WTC11 (cell line): ENCODE measurements around the gene MED15. TPM values are rescaled to one million over a fixed set of nuclear protein-coding genes. Genes with fewer than 3 reads are reported as not detected.

ENCODE experiments used
- ATAC-seq: fragments of 200-7000 bp; cut with Tn5 transposase; 2 replicates; pipeline ENCODE4 v1.10.0; 2021; ENCODE audit warnings: mild to moderate bottlenecking, moderate library complexity
- CTCF ChIA-PET: fragments of 300-600 bp; sonication (Branson Sonifier 250); formaldehyde crosslinking; loops from one replicate; lab custom pipeline; 2021; ENCODE audit warnings: antibody characterized with exemption; lab: Charles Lee
- POLR2A ChIA-PET: fragments of 350-600 bp; sonication (Branson Sonifier 250); formaldehyde crosslinking; loops from one replicate; lab custom pipeline; 2021; ENCODE audit warnings: antibody characterized with exemption; lab: Charles Lee
- DNase-seq: peaks from one replicate; pipeline ENCODE4 v3.0.0; 2021; ENCODE audit warnings: low spot score
- H3K27ac Mint-ChIP-seq: 2 replicates; pipeline ENCODE4 v1.8.0; 2021; ENCODE audit warnings: mixed read lengths
- H3K27me3 Mint-ChIP-seq: 2 replicates; pipeline ENCODE4 v1.8.0; 2021; ENCODE audit warnings: low read depth, mild to moderate bottlenecking, moderate library complexity, mixed read lengths
- H3K36me3 Mint-ChIP-seq: 2 replicates; pipeline ENCODE4 v1.8.0; 2021; ENCODE audit warnings: mixed read lengths
- H3K4me1 Mint-ChIP-seq: 2 replicates; pipeline ENCODE4 v1.8.0; 2022; ENCODE audit warnings: mixed read lengths
- H3K4me3 Mint-ChIP-seq: 2 replicates; pipeline ENCODE4 v1.8.0; 2021; ENCODE audit warnings: mild to moderate bottlenecking, moderate library complexity, mixed read lengths
- H3K9me3 Mint-ChIP-seq: 2 replicates; pipeline ENCODE4 v1.8.0; 2021; ENCODE audit warnings: mixed read lengths
- FOXK1 ChIP-seq: sonication (generic); formaldehyde crosslinking; IDR thresholded peaks from 2 replicates; pipeline ENCODE4 v1.8.0; 2022; ENCODE audit warnings: mild to moderate bottlenecking, moderate library complexity, missing genetic modification reagents
- GABPB1 ChIP-seq: sonication (generic); formaldehyde crosslinking; IDR thresholded peaks from 2 replicates; pipeline ENCODE4 v1.8.1; 2023; ENCODE audit warnings: mild to moderate bottlenecking, missing genetic modification reagents
- GRHL2 ChIP-seq: fragments of 250-450 bp; sonication (Bioruptor Pico); IDR thresholded peaks from 2 replicates; pipeline ENCODE4 v1.8.0; 2022; ENCODE audit warnings: mild to moderate bottlenecking, moderate library complexity; ENCODE audit not compliant: insufficient replicate concordance, severe bottlenecking
- KAT7 ChIP-seq: sonication (generic); formaldehyde crosslinking; IDR thresholded peaks from 2 replicates; pipeline ENCODE4 v1.8.1; 2023; ENCODE audit warnings: missing genetic modification reagents, mild to moderate bottlenecking, borderline replicate concordance
- MXD4 ChIP-seq: fragments of 250-450 bp; sonication (Bioruptor Pico); IDR thresholded peaks from 2 replicates; pipeline ENCODE4 v1.8.0; 2021; ENCODE audit warnings: mild to moderate bottlenecking, moderate library complexity, borderline replicate concordance
- NFYB ChIP-seq: sonication (generic); formaldehyde crosslinking; conservative IDR thresholded peaks from 2 replicates; pipeline ENCODE4 v1.8.0; 2022; ENCODE audit warnings: low read depth, missing genetic modification reagents
- OVOL2 ChIP-seq: fragments of 250-450 bp; sonication (Bioruptor Pico); IDR thresholded peaks from 2 replicates; pipeline ENCODE4 v1.9.0; 2021; ENCODE audit warnings: mild to moderate bottlenecking, borderline replicate concordance
- RORB ChIP-seq: fragments of 250-450 bp; sonication (Bioruptor Pico); IDR thresholded peaks from 2 replicates; pipeline ENCODE4 v1.9.0; 2021; ENCODE audit warnings: mild to moderate bottlenecking
- SMAD4 ChIP-seq: sonication (generic); formaldehyde crosslinking; IDR thresholded peaks from 2 replicates; pipeline ENCODE4 v1.8.0; 2022; ENCODE audit warnings: mild to moderate bottlenecking, missing genetic modification reagents
- TCF7 ChIP-seq: sonication (generic); formaldehyde crosslinking; IDR thresholded peaks from 2 replicates; pipeline ENCODE4 v1.8.0; 2022; ENCODE audit warnings: mild to moderate bottlenecking, low read depth, missing genetic modification reagents, moderate library complexity
- TEAD1 ChIP-seq: sonication (generic); formaldehyde crosslinking; IDR thresholded peaks from 2 replicates; pipeline ENCODE4 v1.8.0; 2022; ENCODE audit warnings: mild to moderate bottlenecking, missing genetic modification reagents
- TEAD4 ChIP-seq: sonication (generic); formaldehyde crosslinking; IDR thresholded peaks from 2 replicates; pipeline ENCODE4 v1.8.0; 2022; ENCODE audit warnings: mild to moderate bottlenecking, missing genetic modification reagents
- TP53 ChIP-seq: sonication (generic); formaldehyde crosslinking; IDR thresholded peaks from 2 replicates; pipeline ENCODE4 v1.8.1; 2023; ENCODE audit warnings: mild to moderate bottlenecking, missing genetic modification reagents
- ZNF219 ChIP-seq: sonication (generic); formaldehyde crosslinking; IDR thresholded peaks from 2 replicates; pipeline ENCODE4 v1.8.0; 2023; ENCODE audit warnings: missing genetic modification reagents, mild to moderate bottlenecking, borderline replicate concordance
- ZNF263 ChIP-seq: sonication (generic); formaldehyde crosslinking; IDR thresholded peaks from 2 replicates; pipeline ENCODE4 v1.8.1; 2022; ENCODE audit warnings: low read depth, mild to moderate bottlenecking, moderate library complexity, missing genetic modification reagents
- ZNF396 ChIP-seq: fragments of 250-450 bp; sonication (Bioruptor Pico); IDR thresholded peaks from 2 replicates; pipeline ENCODE4 v1.8.0; 2021; ENCODE audit warnings: mild to moderate bottlenecking, moderate library complexity, borderline replicate concordance
- total RNA-seq: library from RNA; stranded (reverse); gene quantifications from 3 replicates; pipeline ENCODE4 v1.2.3, GENCODE V29; 2021
- TF ChIP-seq, protein P1 (sequence below): fragments of 250-450 bp; sonication (Bioruptor Pico); IDR thresholded peaks from 2 replicates; pipeline ENCODE4 v1.9.0; 2021; ENCODE audit warnings: mild to moderate bottlenecking
- TF ChIP-seq, protein P2 (sequence below): fragments of 250-450 bp; sonication (Bioruptor Pico); IDR thresholded peaks from 2 replicates; pipeline ENCODE4 v1.9.0; 2021; ENCODE audit warnings: moderate library complexity, mild to moderate bottlenecking, inconsistent platforms, borderline replicate concordance
- TF ChIP-seq, protein P3 (sequence below): sonication (generic); formaldehyde crosslinking; IDR thresholded peaks from 2 replicates; pipeline ENCODE4 v1.8.1; 2023; ENCODE audit warnings: mild to moderate bottlenecking, missing genetic modification reagents
- TF ChIP-seq, protein P4 (sequence below): sonication (generic); formaldehyde crosslinking; IDR thresholded peaks from 2 replicates; pipeline ENCODE4 v1.8.0; 2023; ENCODE audit warnings: mild to moderate bottlenecking, missing genetic modification reagents
- TF ChIP-seq, protein P5 (sequence below): fragments of 250-450 bp; sonication (Bioruptor Pico); IDR thresholded peaks from 2 replicates; pipeline ENCODE4 v1.9.0; 2021; ENCODE audit warnings: mild to moderate bottlenecking, borderline replicate concordance
- TF ChIP-seq, protein P6 (sequence below): sonication (generic); formaldehyde crosslinking; IDR thresholded peaks from 2 replicates; pipeline ENCODE4 v1.8.1; 2022; ENCODE audit warnings: mild to moderate bottlenecking, moderate library complexity, missing genetic modification reagents

Gene MED15
- total RNA-seq, 1 experiment from 2014 or later = 67.7 TPM

DNA sequence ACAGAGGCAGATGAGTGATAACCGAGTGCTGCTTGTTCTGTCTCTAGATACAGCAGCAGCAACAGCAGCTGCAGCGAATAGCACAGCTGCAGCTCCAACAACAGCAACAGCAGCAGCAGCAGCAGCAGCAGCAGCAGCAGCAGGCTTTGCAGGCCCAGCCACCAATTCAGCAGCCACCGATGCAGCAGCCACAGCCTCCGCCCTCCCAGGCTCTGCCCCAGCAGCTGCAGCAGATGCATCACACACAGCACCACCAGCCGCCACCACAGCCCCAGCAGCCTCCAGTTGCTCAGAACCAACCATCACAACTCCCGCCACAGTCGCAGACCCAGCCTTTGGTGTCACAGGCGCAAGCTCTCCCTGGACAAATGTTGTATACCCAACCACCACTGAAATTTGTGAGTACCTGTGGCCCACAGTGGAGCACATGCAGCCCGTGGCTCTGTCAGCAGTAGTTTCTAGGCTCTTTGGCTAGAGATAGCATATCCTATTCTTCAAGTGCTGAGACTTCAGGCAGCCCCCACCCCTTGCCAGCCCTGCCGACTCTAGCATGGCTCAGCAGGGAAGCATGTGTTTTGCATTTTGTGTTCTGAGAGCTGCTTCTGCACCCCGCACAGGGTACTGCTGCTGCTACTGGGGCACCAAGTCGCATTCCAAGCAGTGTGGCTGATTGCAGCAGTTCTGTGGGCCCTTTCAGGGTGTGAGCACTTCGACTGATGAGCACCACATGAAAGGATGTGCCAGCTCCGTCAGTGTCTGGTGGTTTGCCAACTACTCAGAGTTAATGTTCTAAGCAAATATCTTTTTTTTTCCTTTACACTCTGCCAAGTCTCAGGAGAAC is 59.2 kb downstream of the MED15 start:
- DNase-seq (no peak), ATAC-seq (no peak)
- POLR2A ChIA-PET = no interaction called here
- no peak overlapping the region for H3K4me3 Mint-ChIP-seq
- H3K9me3 Mint-ChIP-seq = no peaks in the 10 kb centered on the region
- no peaks in the 10 kb centered on the region for H3K27me3 Mint-ChIP-seq
- H3K36me3 Mint-ChIP-seq = peaks cover 41% of the 10 kb centered on the region
- H3K4me1 Mint-ChIP-seq = no peaks in the 10 kb centered on the region
- H3K27ac Mint-ChIP-seq = no peak overlapping the region
- no peak for TF ChIP-seq ZNF396 (CRISPR knock-in tag)
- TF ChIP-seq MXD4 (CRISPR knock-in tag) = no peak
- TF ChIP-seq SMAD4 (CRISPR knock-in tag) = no peak
- no peak for TF ChIP-seq TEAD4 (CRISPR knock-in tag)
- no peak for TF ChIP-seq TEAD1
- TF ChIP-seq TP53 (CRISPR knock-in tag) = no peak
- TF ChIP-seq, protein P1, sequence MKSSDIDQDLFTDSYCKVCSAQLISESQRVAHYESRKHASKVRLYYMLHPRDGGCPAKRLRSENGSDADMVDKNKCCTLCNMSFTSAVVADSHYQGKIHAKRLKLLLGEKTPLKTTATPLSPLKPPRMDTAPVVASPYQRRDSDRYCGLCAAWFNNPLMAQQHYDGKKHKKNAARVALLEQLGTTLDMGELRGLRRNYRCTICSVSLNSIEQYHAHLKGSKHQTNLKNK = no peak
- no peak for TF ChIP-seq NFYB (CRISPR knock-in tag)
- TF ChIP-seq, protein P2, sequence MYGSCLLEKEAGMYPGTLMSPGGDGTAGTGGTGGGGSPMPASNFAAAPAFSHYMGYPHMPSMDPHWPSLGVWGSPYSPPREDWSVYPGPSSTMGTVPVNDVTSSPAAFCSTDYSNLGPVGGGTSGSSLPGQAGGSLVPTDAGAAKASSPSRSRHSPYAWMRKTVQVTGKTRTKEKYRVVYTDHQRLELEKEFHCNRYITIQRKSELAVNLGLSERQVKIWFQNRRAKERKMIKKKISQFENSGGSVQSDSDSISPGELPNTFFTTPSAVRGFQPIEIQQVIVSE (CRISPR knock-in tag) = no peak
- TF ChIP-seq KAT7 (CRISPR knock-in tag) = no peak
- CTCF ChIA-PET = interaction anchor here (1.5 to 2.0 kb wide), 2 partner anchors 15 to 148 kb away, joined by 4 to 24 read pairs; no protein-coding TSS in a partner anchor

DNA sequence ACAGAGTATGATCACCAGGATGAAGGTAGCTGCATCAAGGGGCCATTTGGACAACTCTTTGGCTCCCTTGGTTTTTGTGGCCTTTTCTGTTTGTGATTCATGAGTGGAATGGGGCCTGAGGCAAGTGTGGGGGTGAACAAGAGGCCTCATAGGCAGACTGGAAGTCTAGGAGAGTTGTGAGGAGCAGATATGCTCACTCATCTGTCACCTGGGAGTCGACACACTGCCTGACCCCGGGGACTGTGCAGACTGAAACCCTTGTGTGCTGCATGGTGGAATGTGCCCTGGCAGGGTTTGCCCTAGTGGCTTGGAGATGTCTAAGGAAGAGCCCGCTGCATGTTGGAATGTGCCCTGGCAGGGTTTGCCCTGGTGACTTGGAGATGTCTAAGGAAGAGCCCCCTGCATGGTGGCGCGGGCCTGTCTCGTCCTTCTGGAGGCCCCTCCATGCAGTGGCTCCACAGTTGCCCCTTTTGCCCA is 60.0 kb downstream of the MED15 start:
- ATAC-seq = no peak
- H3K4me1 Mint-ChIP-seq = no peaks in the 10 kb centered on the region
- H3K27ac Mint-ChIP-seq = no peak overlapping the region
- no peak overlapping the region for H3K4me3 Mint-ChIP-seq
- ChIA-PET POLR2A (no interaction called here), CTCF (interaction anchor here (0.9 to 2.0 kb wide), 17 partner anchors 10 to 309 kb away, joined by 3 to 24 read pairs (median 4); partner anchors contain the start of genes MED15 and ZNF74)
- no peaks in the 10 kb centered on the region for H3K27me3 Mint-ChIP-seq
- no peak for DNase-seq
- peaks cover 38% of the 10 kb centered on the region for H3K36me3 Mint-ChIP-seq
- H3K9me3 Mint-ChIP-seq = no peaks in the 10 kb centered on the region
- TF ChIP-seq ZNF219 (CRISPR knock-in tag) (no peak), ZNF396 (CRISPR knock-in tag) (no peak), GRHL2 (CRISPR knock-in tag) (no peak), OVOL2 (CRISPR knock-in tag) (no peak), FOXK1 (CRISPR knock-in tag) (no peak), TP53 (CRISPR knock-in tag) (no peak), ZNF263 (no peak), MXD4 (CRISPR knock-in tag) (no peak), RORB (CRISPR knock-in tag) (no peak), TCF7 (CRISPR knock-in tag) (no peak), GABPB1 (no peak)
- TF ChIP-seq, protein P2 (CRISPR knock-in tag) = no peak
- TF ChIP-seq, protein P3, sequence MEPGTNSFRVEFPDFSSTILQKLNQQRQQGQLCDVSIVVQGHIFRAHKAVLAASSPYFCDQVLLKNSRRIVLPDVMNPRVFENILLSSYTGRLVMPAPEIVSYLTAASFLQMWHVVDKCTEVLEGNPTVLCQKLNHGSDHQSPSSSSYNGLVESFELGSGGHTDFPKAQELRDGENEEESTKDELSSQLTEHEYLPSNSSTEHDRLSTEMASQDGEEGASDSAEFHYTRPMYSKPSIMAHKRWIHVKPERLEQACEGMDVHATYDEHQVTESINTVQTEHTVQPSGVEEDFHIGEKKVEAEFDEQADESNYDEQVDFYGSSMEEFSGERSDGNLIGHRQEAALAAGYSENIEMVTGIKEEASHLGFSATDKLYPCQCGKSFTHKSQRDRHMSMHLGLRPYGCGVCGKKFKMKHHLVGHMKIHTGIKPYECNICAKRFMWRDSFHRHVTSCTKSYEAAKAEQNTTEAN (CRISPR knock-in tag) = no peak
- TF ChIP-seq, protein P4, sequence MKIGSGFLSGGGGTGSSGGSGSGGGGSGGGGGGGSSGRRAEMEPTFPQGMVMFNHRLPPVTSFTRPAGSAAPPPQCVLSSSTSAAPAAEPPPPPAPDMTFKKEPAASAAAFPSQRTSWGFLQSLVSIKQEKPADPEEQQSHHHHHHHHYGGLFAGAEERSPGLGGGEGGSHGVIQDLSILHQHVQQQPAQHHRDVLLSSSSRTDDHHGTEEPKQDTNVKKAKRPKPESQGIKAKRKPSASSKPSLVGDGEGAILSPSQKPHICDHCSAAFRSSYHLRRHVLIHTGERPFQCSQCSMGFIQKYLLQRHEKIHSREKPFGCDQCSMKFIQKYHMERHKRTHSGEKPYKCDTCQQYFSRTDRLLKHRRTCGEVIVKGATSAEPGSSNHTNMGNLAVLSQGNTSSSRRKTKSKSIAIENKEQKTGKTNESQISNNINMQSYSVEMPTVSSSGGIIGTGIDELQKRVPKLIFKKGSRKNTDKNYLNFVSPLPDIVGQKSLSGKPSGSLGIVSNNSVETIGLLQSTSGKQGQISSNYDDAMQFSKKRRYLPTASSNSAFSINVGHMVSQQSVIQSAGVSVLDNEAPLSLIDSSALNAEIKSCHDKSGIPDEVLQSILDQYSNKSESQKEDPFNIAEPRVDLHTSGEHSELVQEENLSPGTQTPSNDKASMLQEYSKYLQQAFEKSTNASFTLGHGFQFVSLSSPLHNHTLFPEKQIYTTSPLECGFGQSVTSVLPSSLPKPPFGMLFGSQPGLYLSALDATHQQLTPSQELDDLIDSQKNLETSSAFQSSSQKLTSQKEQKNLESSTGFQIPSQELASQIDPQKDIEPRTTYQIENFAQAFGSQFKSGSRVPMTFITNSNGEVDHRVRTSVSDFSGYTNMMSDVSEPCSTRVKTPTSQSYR (CRISPR knock-in tag) = no peak
- TF ChIP-seq, protein P5, sequence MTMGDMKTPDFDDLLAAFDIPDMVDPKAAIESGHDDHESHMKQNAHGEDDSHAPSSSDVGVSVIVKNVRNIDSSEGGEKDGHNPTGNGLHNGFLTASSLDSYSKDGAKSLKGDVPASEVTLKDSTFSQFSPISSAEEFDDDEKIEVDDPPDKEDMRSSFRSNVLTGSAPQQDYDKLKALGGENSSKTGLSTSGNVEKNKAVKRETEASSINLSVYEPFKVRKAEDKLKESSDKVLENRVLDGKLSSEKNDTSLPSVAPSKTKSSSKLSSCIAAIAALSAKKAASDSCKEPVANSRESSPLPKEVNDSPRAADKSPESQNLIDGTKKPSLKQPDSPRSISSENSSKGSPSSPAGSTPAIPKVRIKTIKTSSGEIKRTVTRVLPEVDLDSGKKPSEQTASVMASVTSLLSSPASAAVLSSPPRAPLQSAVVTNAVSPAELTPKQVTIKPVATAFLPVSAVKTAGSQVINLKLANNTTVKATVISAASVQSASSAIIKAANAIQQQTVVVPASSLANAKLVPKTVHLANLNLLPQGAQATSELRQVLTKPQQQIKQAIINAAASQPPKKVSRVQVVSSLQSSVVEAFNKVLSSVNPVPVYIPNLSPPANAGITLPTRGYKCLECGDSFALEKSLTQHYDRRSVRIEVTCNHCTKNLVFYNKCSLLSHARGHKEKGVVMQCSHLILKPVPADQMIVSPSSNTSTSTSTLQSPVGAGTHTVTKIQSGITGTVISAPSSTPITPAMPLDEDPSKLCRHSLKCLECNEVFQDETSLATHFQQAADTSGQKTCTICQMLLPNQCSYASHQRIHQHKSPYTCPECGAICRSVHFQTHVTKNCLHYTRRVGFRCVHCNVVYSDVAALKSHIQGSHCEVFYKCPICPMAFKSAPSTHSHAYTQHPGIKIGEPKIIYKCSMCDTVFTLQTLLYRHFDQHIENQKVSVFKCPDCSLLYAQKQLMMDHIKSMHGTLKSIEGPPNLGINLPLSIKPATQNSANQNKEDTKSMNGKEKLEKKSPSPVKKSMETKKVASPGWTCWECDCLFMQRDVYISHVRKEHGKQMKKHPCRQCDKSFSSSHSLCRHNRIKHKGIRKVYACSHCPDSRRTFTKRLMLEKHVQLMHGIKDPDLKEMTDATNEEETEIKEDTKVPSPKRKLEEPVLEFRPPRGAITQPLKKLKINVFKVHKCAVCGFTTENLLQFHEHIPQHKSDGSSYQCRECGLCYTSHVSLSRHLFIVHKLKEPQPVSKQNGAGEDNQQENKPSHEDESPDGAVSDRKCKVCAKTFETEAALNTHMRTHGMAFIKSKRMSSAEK (CRISPR knock-in tag) = no peak
- TF ChIP-seq, protein P6, sequence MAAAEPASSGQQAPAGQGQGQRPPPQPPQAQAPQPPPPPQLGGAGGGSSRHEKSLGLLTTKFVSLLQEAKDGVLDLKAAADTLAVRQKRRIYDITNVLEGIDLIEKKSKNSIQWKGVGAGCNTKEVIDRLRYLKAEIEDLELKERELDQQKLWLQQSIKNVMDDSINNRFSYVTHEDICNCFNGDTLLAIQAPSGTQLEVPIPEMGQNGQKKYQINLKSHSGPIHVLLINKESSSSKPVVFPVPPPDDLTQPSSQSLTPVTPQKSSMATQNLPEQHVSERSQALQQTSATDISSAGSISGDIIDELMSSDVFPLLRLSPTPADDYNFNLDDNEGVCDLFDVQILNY (CRISPR knock-in tag) = no peak
